HEK293 (cell line): ENCODE data around the gene ZDHHC21.

ENCODE experiments used
- GLIS1 ChIP-seq: fragments of 450-650 bp; formaldehyde crosslinking; IDR thresholded peaks from 2 replicates; pipeline ENCODE4 v1.5.1; 2016; ENCODE audit warnings: missing biosample characterization, missing genetic modification characterization
- PRDM10 ChIP-seq: fragments of 450-650 bp; formaldehyde crosslinking; IDR thresholded peaks from 2 replicates; pipeline ENCODE4 v1.5.1; 2016; ENCODE audit warnings: missing biosample characterization, missing genetic modification characterization
- TCF7L2 ChIP-seq: IDR thresholded peaks from 2 replicates; pipeline ENCODE4 v1.6.1; 2011; ENCODE audit warnings: low read depth, mild to moderate bottlenecking, inconsistent platforms, low read length, moderate library complexity, borderline replicate concordance
- ZBTB11 ChIP-seq: fragments of 450-650 bp; formaldehyde crosslinking; conservative IDR thresholded peaks from 2 replicates; pipeline ENCODE4 v1.5.1; 2016; ENCODE audit warnings: low read depth, missing biosample characterization, missing genetic modification characterization
- ZNF324 ChIP-seq: fragments of 450-650 bp; formaldehyde crosslinking; IDR thresholded peaks from 2 replicates; pipeline ENCODE4 v1.5.1; 2016; ENCODE audit warnings: missing biosample characterization, missing genetic modification characterization
- ZNF335 ChIP-seq: fragments of 450-650 bp; formaldehyde crosslinking; conservative IDR thresholded peaks from 2 replicates; pipeline ENCODE4 v1.5.1; 2016; ENCODE audit warnings: missing biosample characterization, missing genetic modification characterization
- ZNF501 ChIP-seq: fragments of 450-650 bp; formaldehyde crosslinking; IDR thresholded peaks from 2 replicates; pipeline ENCODE4 v1.5.1; 2016; ENCODE audit warnings: missing biosample characterization, missing genetic modification characterization
- ZNF521 ChIP-seq: fragments of 450-650 bp; formaldehyde crosslinking; IDR thresholded peaks from 2 replicates; pipeline ENCODE4 v1.5.1; 2017; ENCODE audit warnings: missing biosample characterization, mild to moderate bottlenecking, missing genetic modification characterization
- TF ChIP-seq, protein P1 (sequence below): fragments of 450-650 bp; formaldehyde crosslinking; IDR thresholded peaks from 2 replicates; pipeline ENCODE4 v1.5.1; 2016; ENCODE audit warnings: missing biosample characterization, missing genetic modification characterization
- TF ChIP-seq, protein P2 (sequence below): fragments of 450-650 bp; IDR thresholded peaks from 2 replicates; pipeline ENCODE4 v1.5.1; 2018; ENCODE audit warnings: missing biosample characterization, missing genetic modification characterization

- TF ChIP-seq TCF7L2 (no peak), PRDM10 (tag by site-specific recombination) (no peak), ZNF501 (no peak), ZNF521 (tag by site-specific recombination) (no peak), ZNF335 (tag by site-specific recombination) (no peak), ZNF324 (tag by site-specific recombination) (no peak), ZBTB11 (no peak), GLIS1 (tag by site-specific recombination) (no peak)
- TF ChIP-seq, protein P1, sequence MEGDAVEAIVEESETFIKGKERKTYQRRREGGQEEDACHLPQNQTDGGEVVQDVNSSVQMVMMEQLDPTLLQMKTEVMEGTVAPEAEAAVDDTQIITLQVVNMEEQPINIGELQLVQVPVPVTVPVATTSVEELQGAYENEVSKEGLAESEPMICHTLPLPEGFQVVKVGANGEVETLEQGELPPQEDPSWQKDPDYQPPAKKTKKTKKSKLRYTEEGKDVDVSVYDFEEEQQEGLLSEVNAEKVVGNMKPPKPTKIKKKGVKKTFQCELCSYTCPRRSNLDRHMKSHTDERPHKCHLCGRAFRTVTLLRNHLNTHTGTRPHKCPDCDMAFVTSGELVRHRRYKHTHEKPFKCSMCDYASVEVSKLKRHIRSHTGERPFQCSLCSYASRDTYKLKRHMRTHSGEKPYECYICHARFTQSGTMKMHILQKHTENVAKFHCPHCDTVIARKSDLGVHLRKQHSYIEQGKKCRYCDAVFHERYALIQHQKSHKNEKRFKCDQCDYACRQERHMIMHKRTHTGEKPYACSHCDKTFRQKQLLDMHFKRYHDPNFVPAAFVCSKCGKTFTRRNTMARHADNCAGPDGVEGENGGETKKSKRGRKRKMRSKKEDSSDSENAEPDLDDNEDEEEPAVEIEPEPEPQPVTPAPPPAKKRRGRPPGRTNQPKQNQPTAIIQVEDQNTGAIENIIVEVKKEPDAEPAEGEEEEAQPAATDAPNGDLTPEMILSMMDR (tag by site-specific recombination) = no peak
- TF ChIP-seq, protein P2, sequence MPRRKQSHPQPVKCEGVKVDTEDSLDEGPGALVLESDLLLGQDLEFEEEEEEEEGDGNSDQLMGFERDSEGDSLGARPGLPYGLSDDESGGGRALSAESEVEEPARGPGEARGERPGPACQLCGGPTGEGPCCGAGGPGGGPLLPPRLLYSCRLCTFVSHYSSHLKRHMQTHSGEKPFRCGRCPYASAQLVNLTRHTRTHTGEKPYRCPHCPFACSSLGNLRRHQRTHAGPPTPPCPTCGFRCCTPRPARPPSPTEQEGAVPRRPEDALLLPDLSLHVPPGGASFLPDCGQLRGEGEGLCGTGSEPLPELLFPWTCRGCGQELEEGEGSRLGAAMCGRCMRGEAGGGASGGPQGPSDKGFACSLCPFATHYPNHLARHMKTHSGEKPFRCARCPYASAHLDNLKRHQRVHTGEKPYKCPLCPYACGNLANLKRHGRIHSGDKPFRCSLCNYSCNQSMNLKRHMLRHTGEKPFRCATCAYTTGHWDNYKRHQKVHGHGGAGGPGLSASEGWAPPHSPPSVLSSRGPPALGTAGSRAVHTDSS (tag by site-specific recombination) = no peak
Measured at GRCh38 chr9:14573319-14573718, 119.9 kb downstream of the ZDHHC21 start.
